ENCODE data around the gene TMEM91. TPM values are rescaled to one million over a fixed set of nuclear protein-coding genes. Genes with fewer than 3 reads are reported as not detected.
A peak's percentile ranks its signal among the peaks of the same experiment; 100 is the strongest.

Gene TMEM91
- total and polyA plus RNA-seq, 9 of the 15 experiments (the other 6 are each of a cell fraction or from before 2014, with no cell fraction given), result 1.2 to 5.2 (median 2.7) TPM

DNA sequence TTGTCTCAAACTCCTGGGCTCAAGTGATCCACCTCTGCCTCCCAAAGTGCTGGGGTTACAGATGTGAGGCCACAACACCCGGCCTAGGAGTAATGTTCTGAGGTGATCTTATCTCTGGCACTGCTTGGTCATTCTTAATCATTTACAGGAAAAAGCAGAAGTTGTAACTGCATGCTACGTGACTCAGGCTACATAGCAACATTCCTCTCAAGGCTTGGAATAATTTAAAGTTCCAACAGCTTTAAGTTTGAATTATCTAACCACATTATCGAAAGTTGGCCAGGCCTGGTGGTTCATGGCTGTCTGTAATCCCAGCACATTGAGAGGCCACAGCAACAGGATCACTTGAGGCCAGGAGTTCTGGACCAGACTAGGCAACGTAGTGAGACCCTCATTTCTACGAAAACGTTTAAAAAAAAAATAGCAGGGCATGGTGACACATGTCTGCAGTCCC is 8.5 kb upstream of the TMEM91 start (continued):
- TF ChIP-seq, protein P1, sequence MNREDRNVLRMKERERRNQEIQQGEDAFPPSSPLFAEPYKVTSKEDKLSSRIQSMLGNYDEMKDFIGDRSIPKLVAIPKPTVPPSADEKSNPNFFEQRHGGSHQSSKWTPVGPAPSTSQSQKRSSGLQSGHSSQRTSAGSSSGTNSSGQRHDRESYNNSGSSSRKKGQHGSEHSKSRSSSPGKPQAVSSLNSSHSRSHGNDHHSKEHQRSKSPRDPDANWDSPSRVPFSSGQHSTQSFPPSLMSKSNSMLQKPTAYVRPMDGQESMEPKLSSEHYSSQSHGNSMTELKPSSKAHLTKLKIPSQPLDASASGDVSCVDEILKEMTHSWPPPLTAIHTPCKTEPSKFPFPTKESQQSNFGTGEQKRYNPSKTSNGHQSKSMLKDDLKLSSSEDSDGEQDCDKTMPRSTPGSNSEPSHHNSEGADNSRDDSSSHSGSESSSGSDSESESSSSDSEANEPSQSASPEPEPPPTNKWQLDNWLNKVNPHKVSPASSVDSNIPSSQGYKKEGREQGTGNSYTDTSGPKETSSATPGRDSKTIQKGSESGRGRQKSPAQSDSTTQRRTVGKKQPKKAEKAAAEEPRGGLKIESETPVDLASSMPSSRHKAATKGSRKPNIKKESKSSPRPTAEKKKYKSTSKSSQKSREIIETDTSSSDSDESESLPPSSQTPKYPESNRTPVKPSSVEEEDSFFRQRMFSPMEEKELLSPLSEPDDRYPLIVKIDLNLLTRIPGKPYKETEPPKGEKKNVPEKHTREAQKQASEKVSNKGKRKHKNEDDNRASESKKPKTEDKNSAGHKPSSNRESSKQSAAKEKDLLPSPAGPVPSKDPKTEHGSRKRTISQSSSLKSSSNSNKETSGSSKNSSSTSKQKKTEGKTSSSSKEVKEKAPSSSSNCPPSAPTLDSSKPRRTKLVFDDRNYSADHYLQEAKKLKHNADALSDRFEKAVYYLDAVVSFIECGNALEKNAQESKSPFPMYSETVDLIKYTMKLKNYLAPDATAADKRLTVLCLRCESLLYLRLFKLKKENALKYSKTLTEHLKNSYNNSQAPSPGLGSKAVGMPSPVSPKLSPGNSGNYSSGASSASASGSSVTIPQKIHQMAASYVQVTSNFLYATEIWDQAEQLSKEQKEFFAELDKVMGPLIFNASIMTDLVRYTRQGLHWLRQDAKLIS (CRISPR knock-in tag; IDR thresholded peaks at IDR 0.05), result no peak
- TF ChIP-seq KHSRP (IDR thresholded peaks at IDR 0.05) (no peak), NR2C1 (IDR thresholded peaks at IDR 0.05) (no peak), NR2C1 (tag; IDR thresholded peaks at IDR 0.05) (no peak), GTF2A2 (tag; IDR thresholded peaks at IDR 0.05) (no peak), RB1 (IDR thresholded peaks at IDR 0.05; ENCODE audit: low read depth) (no peak; the same call in 1 of the 2 replicates), ZNF253 (CRISPR knock-in tag; conservative IDR thresholded peaks at IDR 0.05) (no peak), ARNT (IDR thresholded peaks at IDR 0.05) (peak; percentile 31 to 85; a peak in 3 of 4 replicates), RBM15 (IDR thresholded peaks at IDR 0.05; ENCODE audit: insufficient read depth, low read length) (no peak), CHCHD3 (CRISPR knock-in tag; IDR thresholded peaks at IDR 0.05) (no peak), FUS (optimal IDR thresholded peaks at IDR 0.05; ENCODE audit: low read depth, low read length) (no peak), TSC22D4 (tag; IDR thresholded peaks at IDR 0.05) (no peak), KAT7 (CRISPR knock-in tag; IDR thresholded peaks at IDR 0.05; ENCODE audit: borderline replicate concordance) (no peak), PURB (CRISPR knock-in tag; IDR thresholded peaks at IDR 0.05; ENCODE audit: low read depth) (no peak), ZBTB7A (IDR thresholded peaks at IDR 0.05; ENCODE audit: borderline replicate concordance, control insufficient read depth, low read depth, low read length) (no peak), TCFL5 (CRISPR knock-in tag; conservative IDR thresholded peaks at IDR 0.05) (no peak), JUN (IDR thresholded peaks at IDR 0.05; ENCODE audit: borderline replicate concordance, low read depth, low read length) (peak; percentile 82), JUN (CRISPR knock-in tag; IDR thresholded peaks at IDR 0.05; ENCODE audit: borderline replicate concordance) (no peak), PHB2 (IDR thresholded peaks at IDR 0.05; ENCODE audit: low read depth) (no peak)
- TF ChIP-seq, protein P2, sequence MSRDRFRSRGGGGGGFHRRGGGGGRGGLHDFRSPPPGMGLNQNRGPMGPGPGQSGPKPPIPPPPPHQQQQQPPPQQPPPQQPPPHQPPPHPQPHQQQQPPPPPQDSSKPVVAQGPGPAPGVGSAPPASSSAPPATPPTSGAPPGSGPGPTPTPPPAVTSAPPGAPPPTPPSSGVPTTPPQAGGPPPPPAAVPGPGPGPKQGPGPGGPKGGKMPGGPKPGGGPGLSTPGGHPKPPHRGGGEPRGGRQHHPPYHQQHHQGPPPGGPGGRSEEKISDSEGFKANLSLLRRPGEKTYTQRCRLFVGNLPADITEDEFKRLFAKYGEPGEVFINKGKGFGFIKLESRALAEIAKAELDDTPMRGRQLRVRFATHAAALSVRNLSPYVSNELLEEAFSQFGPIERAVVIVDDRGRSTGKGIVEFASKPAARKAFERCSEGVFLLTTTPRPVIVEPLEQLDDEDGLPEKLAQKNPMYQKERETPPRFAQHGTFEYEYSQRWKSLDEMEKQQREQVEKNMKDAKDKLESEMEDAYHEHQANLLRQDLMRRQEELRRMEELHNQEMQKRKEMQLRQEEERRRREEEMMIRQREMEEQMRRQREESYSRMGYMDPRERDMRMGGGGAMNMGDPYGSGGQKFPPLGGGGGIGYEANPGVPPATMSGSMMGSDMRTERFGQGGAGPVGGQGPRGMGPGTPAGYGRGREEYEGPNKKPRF (IDR thresholded peaks at IDR 0.05; ENCODE audit: low read depth, low read length), result no peak
- TF ChIP-seq, protein P3, sequence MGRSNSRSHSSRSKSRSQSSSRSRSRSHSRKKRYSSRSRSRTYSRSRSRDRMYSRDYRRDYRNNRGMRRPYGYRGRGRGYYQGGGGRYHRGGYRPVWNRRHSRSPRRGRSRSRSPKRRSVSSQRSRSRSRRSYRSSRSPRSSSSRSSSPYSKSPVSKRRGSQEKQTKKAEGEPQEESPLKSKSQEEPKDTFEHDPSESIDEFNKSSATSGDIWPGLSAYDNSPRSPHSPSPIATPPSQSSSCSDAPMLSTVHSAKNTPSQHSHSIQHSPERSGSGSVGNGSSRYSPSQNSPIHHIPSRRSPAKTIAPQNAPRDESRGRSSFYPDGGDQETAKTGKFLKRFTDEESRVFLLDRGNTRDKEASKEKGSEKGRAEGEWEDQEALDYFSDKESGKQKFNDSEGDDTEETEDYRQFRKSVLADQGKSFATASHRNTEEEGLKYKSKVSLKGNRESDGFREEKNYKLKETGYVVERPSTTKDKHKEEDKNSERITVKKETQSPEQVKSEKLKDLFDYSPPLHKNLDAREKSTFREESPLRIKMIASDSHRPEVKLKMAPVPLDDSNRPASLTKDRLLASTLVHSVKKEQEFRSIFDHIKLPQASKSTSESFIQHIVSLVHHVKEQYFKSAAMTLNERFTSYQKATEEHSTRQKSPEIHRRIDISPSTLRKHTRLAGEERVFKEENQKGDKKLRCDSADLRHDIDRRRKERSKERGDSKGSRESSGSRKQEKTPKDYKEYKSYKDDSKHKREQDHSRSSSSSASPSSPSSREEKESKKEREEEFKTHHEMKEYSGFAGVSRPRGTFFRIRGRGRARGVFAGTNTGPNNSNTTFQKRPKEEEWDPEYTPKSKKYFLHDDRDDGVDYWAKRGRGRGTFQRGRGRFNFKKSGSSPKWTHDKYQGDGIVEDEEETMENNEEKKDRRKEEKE (IDR thresholded peaks at IDR 0.05; ENCODE audit: borderline replicate concordance in 1 of 2, control insufficient read depth in 1 of 2, low read depth in 2 of 2, low read length in 1 of 2), result no peak

All from K562 (cell line).